Ovary (tissue), 10 donors: ENCODE measurements around the gene WDR5B. TPM values are rescaled to one million over a fixed set of nuclear protein-coding genes. Genes with fewer than 3 reads are reported as not detected.

ENCODE experiments used
- DNase-seq, 5 donors: peaks; one replicate each; pipeline ENCODE4 v3.0.0-alpha.2; 2019 to 2020
- H3K27ac ChIP-seq, 2 donors: fragments of 200-600 bp; one replicate each; pipeline versions ENCODE4 v1.5.1 to v1.8.0; 2019 to 2022
- H3K27me3 ChIP-seq: fragments of 200-600 bp; one replicate; pipeline ENCODE4 v1.8.0; 2022
- H3K36me3 ChIP-seq: fragments of 200-600 bp; sonication (generic); one replicate; pipeline ENCODE4 v1.5.1; 2019
- H3K4me1 ChIP-seq: one replicate; pipeline ENCODE4 v1.8.1; 2013; ENCODE audit warnings: mild to moderate bottlenecking, moderate library complexity; ENCODE audit not compliant: insufficient read depth
- H3K4me3 ChIP-seq: fragments of 200-600 bp; sonication (generic); one replicate; pipeline ENCODE4 v1.5.1; 2017
- H3K9me3 ChIP-seq, 2 donors: fragments of 200-600 bp in 1 of 2; sonication (generic) in 1 of 2; one replicate each; pipeline versions ENCODE4 v1.5.1 to v1.8.1; 2013 to 2019; ENCODE audit warnings: mild to moderate bottlenecking in 1 of 2, moderate library complexity in 1 of 2
- EP300 ChIP-seq: sonication (generic); formaldehyde crosslinking; IDR thresholded peaks from one replicate; pipeline ENCODE4 v1.6.1; 2017; ENCODE audit warnings: antibody characterized with exemption
- POLR2A ChIP-seq: fragments of 450-650 bp; IDR thresholded peaks from one replicate; pipeline ENCODE4 v1.6.1; 2017; ENCODE audit warnings: antibody characterized with exemption, mild to moderate bottlenecking, moderate library complexity
- WGBS, 3 donors: extraction: QIAGEN DNeasy Blood & Tissue Kit in 1 of 3; methylation state at CpG; one replicate each; pipeline versions ENCODE4 v1.1.5 to v1.1.7; 2013 to 2017; 5-methylcytosine and 5-hydroxymethylcytosine counted together
- intact Hi-C, 4 donors: fragments of 100-400 bp; cut with DNase I; formaldehyde crosslinking; loops; one replicate each; pipeline versions ENCODE4 v1.11.0 to v1.15.1; 2022 to 2023
- long read RNA-seq, 3 donors: library from polyadenylated mRNA in 2 of 3; unstranded in 2 of 3; transcript quantifications; one replicate each; pipeline ENCODE4 v2.0.0 and lab custom pipeline, GENCODE V29; 2021 to 2026
- polyA plus RNA-seq, 2 donors: library from polyadenylated mRNA; stranded (reverse); fragments of 200-250 nt in 1 of 2; fragments of 350-450 nt in 1 of 2; fragmentation: Illumina TruSeq in 1 of 2; extraction: RNeasy Lipid Tissue Mini Kit (QIAGEN cat#74804) in 1 of 2; gene quantifications; one replicate each; pipeline ENCODE4 v1.2.3, GENCODE V29; 2013 to 2014
- total RNA-seq, 7 donors: library from RNA; depleted of rRNA in 2 of 7; stranded (reverse); fragments of >200 nt in 2 of 7; fragmentation: NEBNext Ultra II Directional in 3 of 7; extraction: Animal tissue kit (Norgen Biotek cat#: 25700) in 3 of 7; gene quantifications; one replicate each; pipeline versions ENCODE4 v1.1.0 to v1.2.4, GENCODE V29; 2016 to 2023
- TF ChIP-seq, protein P1 (sequence below), 3 donors: fragments of 450-650 bp in 2 of 3; fragments of 200-600 bp in 1 of 3; IDR thresholded peaks; one replicate each; pipeline versions ENCODE4 v1.5.1 to v1.8.0; 2016 to 2022; ENCODE audit warnings: antibody characterized with exemption in 3 of 3, mild to moderate bottlenecking in 1 of 3
- donor health status: DM: no; HTN: no; CAD: no; lungs with moderate emphysema.
- donor health status: DM: no; HTN: no; CAD: no.
- donor health status: Bipolar disorder and iron deficiency.
- donor health status: DM: yes; HTN: yes; CAD: no.
- donor health status: DM: no; HTN: no; CAD: no.
- donor health status: DM: yes; HTN: yes; CAD: no.

Gene WDR5B
- 1 to 10 TPM; 3.1 to 6.3 (median 5.7) TPM for total RNA-seq
- 1 to 10 TPM; 2.3 to 6.0 TPM for polyA plus RNA-seq
- long read RNA-seq, donor 1, transcript WDR5B-201 (1 exons, 3,720 nt) = major isoform, 21 of 21 reads
- long read RNA-seq, donor 1, partial matches to known transcripts = 0 of 21 reads
- long read RNA-seq, donor 1, other reads (novel, unspliced or antisense) = 0 of 21 reads
- long read RNA-seq, donor 2, transcript WDR5B-201 (1 exons, 3,720 nt) = major isoform, 11 of 11 reads
- long read RNA-seq, donor 2, partial matches to known transcripts = 0 of 11 reads
- long read RNA-seq, donor 2, other reads (novel, unspliced or antisense) = 0 of 11 reads
- long read RNA-seq, donor 3, transcript WDR5B-201 (1 exons, 3,720 nt) = major isoform, 14 of 14 reads
- long read RNA-seq, donor 3, partial matches to known transcripts = 0 of 14 reads
- long read RNA-seq, donor 3, other reads (novel, unspliced or antisense) = 0 of 14 reads

- intact Hi-C loops = loop anchor here in 1 of 4 donors (5.0 kb wide), 1 partner anchor 376 kb away; the partner anchor contains the start of gene HSPBAP1
- Histone ChIP-seq H3K9me3 (no peaks in the 10 kb centered on the region), H3K27me3 (no peaks in the 10 kb centered on the region), H3K4me3 (peak within 1 kb of the TSS; percentile 82), H3K27ac (peak within 1 kb of the TSS; percentile 41 to 85), H3K36me3 (no peaks in the 10 kb centered on the region), H3K4me1 (peaks cover 5% of the 10 kb centered on the region)
- TF ChIP-seq, protein P1, sequence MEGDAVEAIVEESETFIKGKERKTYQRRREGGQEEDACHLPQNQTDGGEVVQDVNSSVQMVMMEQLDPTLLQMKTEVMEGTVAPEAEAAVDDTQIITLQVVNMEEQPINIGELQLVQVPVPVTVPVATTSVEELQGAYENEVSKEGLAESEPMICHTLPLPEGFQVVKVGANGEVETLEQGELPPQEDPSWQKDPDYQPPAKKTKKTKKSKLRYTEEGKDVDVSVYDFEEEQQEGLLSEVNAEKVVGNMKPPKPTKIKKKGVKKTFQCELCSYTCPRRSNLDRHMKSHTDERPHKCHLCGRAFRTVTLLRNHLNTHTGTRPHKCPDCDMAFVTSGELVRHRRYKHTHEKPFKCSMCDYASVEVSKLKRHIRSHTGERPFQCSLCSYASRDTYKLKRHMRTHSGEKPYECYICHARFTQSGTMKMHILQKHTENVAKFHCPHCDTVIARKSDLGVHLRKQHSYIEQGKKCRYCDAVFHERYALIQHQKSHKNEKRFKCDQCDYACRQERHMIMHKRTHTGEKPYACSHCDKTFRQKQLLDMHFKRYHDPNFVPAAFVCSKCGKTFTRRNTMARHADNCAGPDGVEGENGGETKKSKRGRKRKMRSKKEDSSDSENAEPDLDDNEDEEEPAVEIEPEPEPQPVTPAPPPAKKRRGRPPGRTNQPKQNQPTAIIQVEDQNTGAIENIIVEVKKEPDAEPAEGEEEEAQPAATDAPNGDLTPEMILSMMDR (IDR thresholded peaks at IDR 0.05) = peak in 1 of 3 donors; percentile 41
- TF ChIP-seq EP300 = peak; percentile 26
- peak; percentile 82 for TF ChIP-seq POLR2A
- WGBS, 3 donors = 0 to 1% (median 0%) methylated on average over 48 of the region's 48 CpGs
- DNase-seq = peak; percentile 97 to 99 (median 98)
These were observed at the start of gene WDR5B for GRCh38 chr3:122415762-122416654. TSS of gene WDR5B (minus strand) at chr3:122416062. CDS start at chr3:122415528, 534 bp downstream.

- 97 to 100% (median 98%) methylated on average over 1 of the region's 1 CpG for WGBS, 3 donors
- H3K4me1 ChIP-seq = no peaks in the 10 kb centered on the region
- no peaks in the 10 kb centered on the region for H3K27me3 ChIP-seq
- TF ChIP-seq, protein P1 (IDR thresholded peaks at IDR 0.05) = no peak
- TF ChIP-seq EP300 (no peak), POLR2A (no peak)
- H3K27ac ChIP-seq = no peak overlapping the region
- DNase-seq = no peak
- intact Hi-C loops = no loop called here
- no peaks in the 10 kb centered on the region for H3K9me3 ChIP-seq
- no peaks in the 10 kb centered on the region for H3K36me3 ChIP-seq
- H3K4me3 ChIP-seq = no peak overlapping the region
These were observed 48.8 kb upstream of the WDR5B start for GRCh38 chr3:122464659-122465058.

DNA sequence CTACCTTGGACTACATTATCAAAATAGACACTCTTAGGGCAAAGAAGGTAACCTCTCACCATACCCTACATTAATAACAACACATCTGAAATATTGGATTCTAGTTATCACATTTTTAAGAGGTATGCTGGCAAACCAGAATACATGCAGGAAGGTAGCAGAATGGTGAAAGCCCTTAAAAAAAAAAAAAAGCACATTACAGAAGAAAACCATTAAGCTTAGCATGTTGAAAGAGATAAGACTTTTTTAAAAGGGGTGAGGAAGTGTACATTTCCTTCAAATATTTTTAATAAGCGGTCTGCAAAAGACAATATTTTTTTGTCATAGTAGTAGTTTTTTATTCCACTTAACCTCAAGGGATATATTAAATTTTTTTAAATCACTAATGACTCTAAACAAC, 46.5 kb upstream of the WDR5B start:
- WGBS, 3 donors = 95 to 98% (median 95%) methylated on average over 1 of the region's 1 CpG
- no peak for DNase-seq
- no peaks in the 10 kb centered on the region for H3K9me3 ChIP-seq
- TF ChIP-seq, protein P1 (IDR thresholded peaks at IDR 0.05) = no peak
- TF ChIP-seq POLR2A (no peak), EP300 (no peak)
- H3K4me3 ChIP-seq = no peak overlapping the region
- H3K4me1 ChIP-seq = no peaks in the 10 kb centered on the region
- no peaks in the 10 kb centered on the region for H3K36me3 ChIP-seq
- intact Hi-C loops = no loop called here
- no peaks in the 10 kb centered on the region for H3K27me3 ChIP-seq
- no peak overlapping the region for H3K27ac ChIP-seq

DNA sequence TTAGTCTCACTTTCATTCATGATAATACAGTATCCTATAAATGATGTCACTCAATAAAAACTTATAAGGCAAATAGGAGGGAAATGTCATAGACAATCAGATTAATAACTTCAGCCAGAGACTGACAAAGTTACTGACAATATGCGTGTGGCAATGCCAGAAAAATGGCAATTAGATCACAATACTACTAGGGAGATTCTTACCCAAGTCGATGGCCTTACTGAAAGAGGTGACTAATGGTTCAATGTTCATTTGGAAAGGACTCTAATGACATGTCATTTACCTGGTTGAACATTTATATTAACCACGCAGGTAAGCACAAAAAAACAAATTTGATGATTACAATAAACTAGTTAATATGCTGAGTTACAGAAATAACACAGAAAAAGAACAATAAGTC, 45.9 kb upstream of the WDR5B start:
- Histone ChIP-seq H3K27ac (no peak overlapping the region), H3K4me3 (no peak overlapping the region), H3K27me3 (no peaks in the 10 kb centered on the region), H3K36me3 (no peaks in the 10 kb centered on the region), H3K9me3 (no peaks in the 10 kb centered on the region), H3K4me1 (no peaks in the 10 kb centered on the region)
- DNase-seq = no peak
- intact Hi-C loops = no loop called here
- TF ChIP-seq, protein P1 (IDR thresholded peaks at IDR 0.05) = no peak
- no peak for TF ChIP-seq POLR2A
- TF ChIP-seq EP300 = no peak
- WGBS, 3 donors = 93 to 94% (median 94%) methylated on average over 3 of the region's 3 CpGs
